OCI-M1 (cell line): Measurements from ENCODE around the gene KATNAL1.

Source experiments
- DNase-seq: peaks from one replicate; lab custom pipeline; 2025; lab: John Stamatoyannopoulos, UW

KATNAL1 gene

DNA sequence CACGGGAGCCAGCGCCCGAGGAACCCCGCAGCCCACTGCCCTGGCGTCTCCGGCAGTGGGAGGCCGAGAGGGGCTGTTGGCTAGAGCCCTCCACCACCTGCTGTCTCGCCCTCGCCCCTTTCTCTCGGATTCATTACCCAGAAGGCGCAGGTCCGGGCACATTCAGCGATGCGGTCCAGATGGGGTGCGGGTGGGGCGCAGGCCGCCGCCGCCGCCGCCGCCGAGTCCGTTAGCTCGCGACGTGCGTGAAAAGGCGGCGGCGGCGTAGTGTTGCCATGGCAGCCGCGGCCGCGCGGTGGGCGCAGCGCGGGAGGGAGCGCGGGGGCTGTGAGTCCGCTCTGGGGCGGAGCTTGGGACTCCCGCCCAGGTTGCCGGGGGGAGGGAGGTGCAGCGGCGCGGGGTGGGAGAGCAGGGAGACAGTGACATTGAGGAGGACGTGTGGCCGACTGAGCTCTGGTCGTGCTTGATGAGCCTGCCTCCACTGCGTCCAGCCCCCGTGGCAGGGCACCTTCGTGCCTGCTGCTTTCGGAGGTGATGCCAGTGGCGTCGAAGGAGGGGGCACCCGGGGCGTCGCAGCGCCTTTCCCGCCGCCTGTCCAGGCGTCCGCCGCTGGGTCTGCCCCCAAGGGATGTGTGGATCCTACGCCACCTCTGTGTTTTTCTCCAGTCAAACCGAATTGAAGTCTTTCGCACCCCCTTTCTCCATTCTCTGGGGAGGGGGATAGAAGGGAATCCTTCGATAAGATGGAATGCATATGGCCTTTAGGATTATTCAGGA is at the start of gene KATNAL1:
TSS of gene KATNAL1 (minus strand) at position 358 of the 777 bp plus-strand sequence. CDS start 23,774 bp downstream, outside the sequence.
- DNase-seq: peak; percentile 77

GRCh38 chr13:30355839-30356238 is 48.5 kb upstream of the KATNAL1 start:
- no peak for DNase-seq

GRCh38 chr13:30355384-30355699 is 48.0 kb upstream of the KATNAL1 start:
- no peak for DNase-seq

GRCh38 chr13:30354493-30355383 is 47.4 kb upstream of the KATNAL1 start:
- no peak for DNase-seq

- no peak for DNase-seq
Observed at GRCh38 chr13:30353471-30354215, 46.3 kb upstream of the KATNAL1 start.

- DNase-seq: no peak
Observed at GRCh38 chr13:30353060-30353459, 45.7 kb upstream of the KATNAL1 start.

DNA sequence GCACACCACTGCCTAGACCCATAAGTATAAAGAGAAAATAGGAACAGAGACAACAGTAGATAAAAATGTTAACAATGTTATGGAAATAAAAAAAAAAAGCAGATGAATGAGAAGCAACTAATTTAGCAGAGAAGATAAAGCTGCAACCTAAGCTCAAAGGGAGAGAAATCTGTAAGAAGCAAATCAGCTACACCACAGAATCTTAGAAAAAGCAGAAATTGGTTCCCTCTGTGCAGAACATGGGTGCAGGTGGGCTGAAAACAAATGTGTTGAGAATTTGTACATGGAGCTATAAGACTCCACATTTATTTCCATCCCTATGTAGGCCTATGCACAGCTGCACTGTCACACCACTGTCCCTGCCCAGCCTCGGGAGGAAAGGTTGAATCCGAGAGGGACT is 44.8 kb upstream of the KATNAL1 start:
- DNase-seq: no peak

GRCh38 chr13:30346789-30347167 is 39.4 kb upstream of the KATNAL1 start:
- DNase-seq: no peak

- DNase-seq: peak; percentile 1
Observed at GRCh38 chr13:30346153-30346788, 38.9 kb upstream of the KATNAL1 start.

DNA sequence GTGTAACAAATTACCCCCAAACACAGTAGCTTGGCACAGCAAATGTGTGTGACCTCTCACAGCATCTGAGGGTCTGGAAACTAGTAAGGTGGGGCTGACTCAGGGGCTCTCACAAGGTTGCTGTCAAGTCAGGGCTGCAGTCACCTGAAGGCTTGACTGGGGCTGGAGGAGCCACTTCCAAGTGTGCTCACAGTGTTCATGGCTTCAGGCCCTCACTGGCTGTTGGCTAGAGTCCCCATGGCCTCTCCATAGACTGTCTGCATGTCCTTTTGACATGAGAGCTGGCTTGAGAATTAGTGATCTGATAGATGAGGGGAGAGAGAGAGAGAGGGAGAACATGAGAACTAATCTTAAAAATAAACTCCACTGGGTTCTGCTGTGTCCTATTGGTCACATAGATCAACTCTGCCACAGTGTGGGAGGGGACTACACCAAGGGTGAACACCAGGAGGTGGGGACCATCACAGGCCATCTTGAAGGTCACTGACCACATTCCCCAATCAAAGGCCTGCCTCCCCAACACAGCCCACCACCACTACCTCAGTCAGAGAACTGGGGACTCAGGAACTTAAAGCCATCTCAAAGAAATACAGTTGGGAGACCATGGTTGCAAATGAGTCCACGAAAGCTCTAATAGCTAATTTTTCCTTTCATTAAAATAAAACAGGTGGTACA is 38.2 kb upstream of the KATNAL1 start:
- no peak for DNase-seq

- no peak for DNase-seq
Observed at GRCh38 chr13:30341815-30342570, 34.6 kb upstream of the KATNAL1 start.

DNA sequence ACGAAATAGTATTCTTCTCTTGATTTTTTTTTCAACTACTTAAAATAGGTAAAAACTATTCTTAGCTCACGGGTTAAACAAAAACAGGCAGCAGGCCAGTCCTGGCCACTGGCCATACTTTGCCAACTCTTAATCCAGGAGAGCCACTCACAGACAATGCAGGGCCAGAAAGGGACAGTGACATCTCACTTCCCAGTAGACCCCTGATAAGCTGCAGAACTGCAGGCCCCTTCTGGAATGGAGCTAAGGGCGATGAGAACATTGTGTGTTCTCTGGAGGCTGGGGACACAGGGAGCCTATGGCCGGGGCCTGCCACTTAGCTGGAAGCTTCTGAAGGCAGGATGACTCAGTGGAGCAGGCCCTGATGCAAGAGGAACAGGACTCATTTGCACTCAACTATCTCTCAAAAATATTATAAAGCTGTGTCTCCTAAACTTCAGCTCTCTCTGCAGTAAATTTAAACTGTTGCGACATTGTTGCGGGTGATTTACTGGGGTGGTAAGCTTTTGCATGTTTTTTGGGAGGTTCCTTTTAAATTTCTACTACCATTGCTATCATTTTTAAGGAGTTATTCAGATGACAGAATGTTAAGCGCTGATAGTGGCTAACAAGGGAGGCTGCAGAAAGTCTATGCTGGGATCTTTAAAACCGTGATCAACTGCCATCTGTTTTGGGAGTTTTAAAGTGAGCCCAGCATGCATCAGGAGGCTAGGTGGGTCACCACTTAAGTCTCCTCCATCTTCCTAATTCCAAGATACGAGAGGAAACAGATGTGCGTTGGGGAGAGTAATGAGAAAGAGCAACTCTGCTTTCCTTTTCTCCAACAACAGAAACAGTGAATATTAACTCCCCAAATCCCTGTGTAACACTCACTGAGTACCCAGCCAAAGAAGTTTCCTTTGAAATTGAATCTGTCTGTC is 33.2 kb upstream of the KATNAL1 start:
- DNase-seq: peak; percentile 61

DNA sequence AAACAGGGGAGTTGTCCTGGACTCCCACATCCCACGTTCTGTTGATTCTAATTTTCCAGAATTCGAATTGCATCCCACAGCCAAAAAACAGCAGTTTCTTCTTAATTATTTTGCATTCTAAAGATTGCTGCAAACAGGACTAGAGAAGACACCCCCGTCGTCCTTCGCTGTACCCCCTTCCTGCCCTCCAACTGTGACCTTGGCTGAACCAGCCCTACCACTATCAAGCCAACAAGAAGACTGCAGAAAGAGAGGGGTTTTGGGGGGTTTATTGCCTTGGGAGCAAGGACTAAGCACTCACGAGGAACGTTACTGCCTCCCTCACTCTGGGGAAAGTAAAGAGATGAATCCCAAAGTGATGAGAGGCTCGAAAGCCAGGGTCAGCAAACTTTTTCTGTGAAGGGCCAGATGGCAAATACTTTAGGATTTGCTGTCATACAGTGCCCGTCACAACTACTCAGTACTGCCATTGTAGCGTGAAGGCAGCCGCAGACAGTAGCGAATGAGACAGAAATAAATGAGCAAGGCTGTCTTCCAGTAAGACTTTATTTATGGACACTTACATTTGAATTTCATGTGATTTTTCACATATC is 32.5 kb upstream of the KATNAL1 start:
- no peak for DNase-seq

DNA sequence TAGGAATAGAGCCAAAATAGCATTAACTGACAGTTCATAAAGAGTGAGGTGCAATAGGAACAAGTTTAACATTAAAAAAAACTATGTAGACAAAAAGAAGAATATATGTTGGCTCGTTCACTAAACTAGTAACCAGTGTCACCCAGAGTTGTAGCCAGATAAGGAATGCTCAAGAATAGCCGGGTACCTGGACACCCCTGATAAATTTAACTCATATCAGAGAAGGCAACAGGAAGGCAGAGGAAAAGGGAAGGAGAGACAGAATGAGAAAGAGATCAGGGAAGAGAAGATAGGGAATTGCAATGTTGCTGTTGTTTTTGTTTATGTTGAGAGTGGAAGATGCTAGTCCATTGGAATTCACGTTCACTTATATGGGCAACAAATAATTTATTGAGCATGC is 31.6 kb upstream of the KATNAL1 start:
- DNase-seq: no peak

GRCh38 chr13:30338331-30338851 is 31.0 kb upstream of the KATNAL1 start:
- DNase-seq: no peak

DNA sequence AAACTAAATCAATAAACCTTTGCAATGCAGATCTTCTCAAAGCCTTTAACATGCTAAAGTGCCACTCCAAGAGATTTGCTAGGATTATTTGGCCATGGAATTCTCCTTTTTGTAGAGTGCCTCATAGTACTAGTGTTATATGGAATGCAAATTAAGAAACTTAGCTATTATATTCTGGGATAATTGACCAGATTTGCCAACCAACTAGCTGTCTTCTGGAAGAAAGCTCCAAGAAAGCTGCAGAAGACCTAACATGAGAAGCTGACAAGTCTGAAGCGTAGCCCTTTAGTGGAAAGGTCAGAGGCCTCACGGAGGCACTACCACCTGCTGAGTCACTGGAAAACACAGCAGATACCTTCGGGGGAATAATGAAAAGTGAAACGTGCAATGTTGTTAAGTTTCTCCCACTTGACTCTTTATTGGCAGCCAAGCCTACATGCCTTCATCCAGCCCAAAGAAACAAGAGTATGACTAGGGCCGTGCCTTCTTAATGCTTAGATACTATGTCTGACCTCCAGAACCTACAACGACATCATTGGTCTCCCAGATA is 29.8 kb upstream of the KATNAL1 start:
- DNase-seq: no peak

DNA sequence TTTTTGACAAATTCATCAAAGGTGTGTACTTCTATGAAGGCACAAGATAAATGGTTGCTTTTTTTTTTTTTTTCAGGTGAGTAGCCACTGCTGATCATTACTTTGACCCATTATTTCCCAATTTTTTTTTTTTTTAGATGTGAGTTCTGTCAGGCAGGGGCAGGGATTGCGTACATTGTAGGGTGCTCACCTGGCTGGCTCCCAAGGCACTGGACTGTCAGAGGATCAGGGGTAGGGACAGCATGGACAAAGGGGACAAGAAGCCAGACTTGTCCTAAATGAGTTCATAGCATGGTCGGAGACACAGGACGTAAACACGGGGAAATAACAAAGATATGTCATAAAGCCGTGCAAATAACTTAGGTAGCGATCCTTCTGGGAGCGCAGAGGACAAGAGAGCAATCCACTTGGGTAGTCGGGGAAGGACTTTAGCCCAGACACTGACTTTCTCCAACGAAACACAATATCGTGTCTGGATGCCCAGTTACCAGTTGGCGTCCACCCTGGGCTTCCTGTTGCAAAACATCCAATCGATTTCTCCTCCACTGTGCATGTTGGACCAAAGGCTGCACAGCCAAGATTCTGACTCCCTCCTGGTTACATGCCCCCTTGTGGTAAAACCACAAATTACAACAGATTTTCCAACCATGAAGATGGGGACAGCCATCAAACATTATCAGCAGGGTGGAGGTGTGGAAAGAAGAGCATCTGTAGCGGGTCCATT is 27.5 kb upstream of the KATNAL1 start:
- DNase-seq: peak; percentile 50

GRCh38 chr13:30333616-30334015 is 26.3 kb upstream of the KATNAL1 start:
- DNase-seq: no peak
